Keratinocyte (primary cell): ENCODE data around the gene POU6F2. TPM values are rescaled to one million over a fixed set of nuclear protein-coding genes. Genes with fewer than 3 reads are reported as not detected.

Experiments
- DNase-seq: peaks from one replicate; pipeline ENCODE4 v3.0.0-alpha.2; 2011; ENCODE audit warnings: low read depth, missing footprints, low spot score
- FAIRE-seq: peaks from 2 replicates; lab custom pipeline; 2011; peaks lifted over from hg19 to GRCh38; lab: Jason Lieb, UNC
- H2AFZ ChIP-seq: 2 replicates; pipeline ENCODE4 v1.6.0; 2012; ENCODE audit warnings: low read length, control low read depth, inconsistent platforms; ENCODE audit not compliant: control insufficient read depth
- H3K27ac ChIP-seq: 2 replicates; pipeline ENCODE4 v1.5.1; 2011; ENCODE audit warnings: low read length; ENCODE audit not compliant: control insufficient read depth, insufficient read depth
- H3K27me3 ChIP-seq: 3 replicates; pipeline ENCODE4 v1.6.0; 2011; ENCODE audit warnings: low read length; ENCODE audit not compliant: control insufficient read depth, insufficient read depth; ENCODE audit errors: extremely low read depth
- H3K36me3 ChIP-seq, 2 experiments: 2 replicates in 1 of 2; 3 replicates in 1 of 2; pipeline ENCODE4 v1.5.1; 2011; ENCODE audit warnings: low read length in 2 of 2, mild to moderate bottlenecking in 1 of 2; ENCODE audit not compliant: control insufficient read depth in 2 of 2, insufficient read depth in 2 of 2; ENCODE audit errors: extremely low read depth in 1 of 2
- H3K4me1 ChIP-seq: 3 replicates; pipeline ENCODE4 v1.5.1; 2011; ENCODE audit warnings: low read length; ENCODE audit not compliant: control insufficient read depth, insufficient read depth; ENCODE audit errors: extremely low read depth
- H3K4me2 ChIP-seq: 3 replicates; pipeline ENCODE4 v1.6.0; 2011; ENCODE audit warnings: low read depth, low read length; ENCODE audit not compliant: control insufficient read depth, insufficient read depth; ENCODE audit errors: extremely low read depth
- H3K4me3 ChIP-seq, 3 experiments: fragments of 200-600 bp in 1 of 3; sonication (generic) in 1 of 3; 2 replicates in 2 of 3; 3 replicates in 1 of 3; pipeline ENCODE4 v1.5.1; 2011 to 2016; ENCODE audit warnings: low read length in 3 of 3, mild to moderate bottlenecking in 3 of 3, control low read depth in 2 of 3, inconsistent platforms in 1 of 3, low read depth in 1 of 3, mixed read lengths in 1 of 3, mixed run types in 1 of 3, moderate library complexity in 1 of 3; ENCODE audit not compliant: control insufficient read depth in 2 of 3, insufficient read depth in 2 of 3; ENCODE audit errors: extremely low read depth in 1 of 3
- H3K79me2 ChIP-seq: 2 replicates; pipeline ENCODE4 v1.6.0; 2012; ENCODE audit warnings: low read length; ENCODE audit not compliant: control insufficient read depth, insufficient read depth
- H3K9ac ChIP-seq: 3 replicates; pipeline ENCODE4 v1.6.0; 2011; ENCODE audit warnings: low read length; ENCODE audit not compliant: control insufficient read depth, insufficient read depth; ENCODE audit errors: extremely low read depth
- H3K9me1 ChIP-seq: 3 replicates; pipeline ENCODE4 v1.6.0; 2011; ENCODE audit warnings: low read length; ENCODE audit not compliant: control insufficient read depth, insufficient read depth; ENCODE audit errors: extremely low read depth
- H3K9me3 ChIP-seq: 2 replicates; pipeline ENCODE4 v1.5.1; 2012; ENCODE audit warnings: low read depth, low read length; ENCODE audit not compliant: control insufficient read depth
- H4K20me1 ChIP-seq: 3 replicates; pipeline ENCODE4 v1.6.0; 2011; ENCODE audit warnings: low read length; ENCODE audit not compliant: control insufficient read depth, insufficient read depth; ENCODE audit errors: extremely low read depth
- CTCF ChIP-seq, 3 experiments: IDR thresholded peaks in 1 of 3; conservative IDR thresholded peaks in 1 of 3; optimal IDR thresholded peaks in 1 of 3; 2 replicates in 2 of 3; 3 replicates in 1 of 3; pipeline versions ENCODE3 to v1.5.1; 2011; ENCODE audit warnings: low read length in 3 of 3, mild to moderate bottlenecking in 3 of 3, moderate library complexity in 2 of 3, control low read depth in 1 of 3, inconsistent platforms in 1 of 3; ENCODE audit not compliant: insufficient read depth in 2 of 3; ENCODE audit errors: extremely low read depth in 1 of 3
- EZH2 ChIP-seq: IDR thresholded peaks from one replicate; pipeline ENCODE4 v1.6.1; 2012; ENCODE audit warnings: inconsistent platforms, mild to moderate bottlenecking, low read length, moderate library complexity
- dilution Hi-C: fragments of 300-500 bp; cut with MboI; formaldehyde crosslinking; loops from one replicate; pipeline ENCODE4 v1.7.0; 2020; ENCODE audit warnings: low sequenced_read_pairs; ENCODE audit not compliant: extremely low pct_ligation_motif_present
- polyA plus RNA-seq, 5 experiments: library from polyadenylated mRNA; depleted of rRNA in 3 of 5; stranded (reverse) in 3 of 5; stranded (forward) in 1 of 5; unstranded in 1 of 5; fragments of >200 nt; gene quantifications; 1 replicate in 1 of 5; 2 replicates in 3 of 5; 3 replicates in 1 of 5; pipeline versions ENCODE4 v1.2.1 to v1.2.3, GENCODE V29; 2011 to 2012; ENCODE audit warnings: missing spikeins in 2 of 5, low read depth in 1 of 5, low replicate concordance in 1 of 5

The POU6F2 gene
- polyA plus RNA-seq, 1 donor (not counting 4 experiments of a cell fraction or from before 2014, with no cell fraction given): not detected

GRCh38 chr7:39127058-39127457 lies 149.3 kb downstream of the POU6F2 start:
- no peak overlapping the region for H3K27ac ChIP-seq
- no peaks in the 10 kb centered on the region for H3K4me1 ChIP-seq
- no peaks in the 10 kb centered on the region for H3K9me3 ChIP-seq
- no peaks in the 10 kb centered on the region for H4K20me1 ChIP-seq
- H3K9ac ChIP-seq: no peak overlapping the region
- H2AFZ ChIP-seq: no peak overlapping the region
- TF ChIP-seq EZH2 (no peak), CTCF (optimal IDR thresholded peaks at IDR 0.05 in 1 of 3, IDR thresholded peaks at IDR 0.05 in 1 of 3, conservative IDR thresholded peaks at IDR 0.05 in 1 of 3; ENCODE audit: extremely low read depth in 1 of 3, insufficient read depth in 2 of 3, low read length in 3 of 3) (no peak)
- FAIRE-seq (no peak), DNase-seq (no peak)
- H3K79me2 ChIP-seq: no peaks in the 10 kb centered on the region
- no peaks in the 10 kb centered on the region for H3K36me3 ChIP-seq
- dilution Hi-C loops: no loop called here
- no peak overlapping the region for H3K4me3 ChIP-seq
- no peak overlapping the region for H3K4me2 ChIP-seq
- no peaks in the 10 kb centered on the region for H3K9me1 ChIP-seq
- peaks cover 2% of the 10 kb centered on the region for H3K27me3 ChIP-seq

GRCh38 chr7:39128287-39128843 lies 150.7 kb downstream of the POU6F2 start:
- no peaks in the 10 kb centered on the region for H3K4me1 ChIP-seq
- no peak overlapping the region for H2AFZ ChIP-seq
- no peaks in the 10 kb centered on the region for H4K20me1 ChIP-seq
- no peaks in the 10 kb centered on the region for H3K36me3 ChIP-seq
- no peaks in the 10 kb centered on the region for H3K9me1 ChIP-seq
- H3K27ac ChIP-seq: no peak overlapping the region
- H3K27me3 ChIP-seq: peaks cover 2% of the 10 kb centered on the region
- dilution Hi-C loops: no loop called here
- H3K9me3 ChIP-seq: no peaks in the 10 kb centered on the region
- no peak overlapping the region for H3K4me2 ChIP-seq
- DNase-seq (no peak), FAIRE-seq (no peak)
- no peak overlapping the region for H3K4me3 ChIP-seq
- no peak overlapping the region for H3K9ac ChIP-seq
- H3K79me2 ChIP-seq: no peaks in the 10 kb centered on the region
- no peak for TF ChIP-seq CTCF (optimal IDR thresholded peaks at IDR 0.05 in 1 of 3, IDR thresholded peaks at IDR 0.05 in 1 of 3, conservative IDR thresholded peaks at IDR 0.05 in 1 of 3; ENCODE audit: extremely low read depth in 1 of 3, insufficient read depth in 2 of 3, low read length in 3 of 3)
- TF ChIP-seq EZH2: no peak
